ENCODE data around the gene ATP1A2.

The ATP1A2 gene

DNA sequence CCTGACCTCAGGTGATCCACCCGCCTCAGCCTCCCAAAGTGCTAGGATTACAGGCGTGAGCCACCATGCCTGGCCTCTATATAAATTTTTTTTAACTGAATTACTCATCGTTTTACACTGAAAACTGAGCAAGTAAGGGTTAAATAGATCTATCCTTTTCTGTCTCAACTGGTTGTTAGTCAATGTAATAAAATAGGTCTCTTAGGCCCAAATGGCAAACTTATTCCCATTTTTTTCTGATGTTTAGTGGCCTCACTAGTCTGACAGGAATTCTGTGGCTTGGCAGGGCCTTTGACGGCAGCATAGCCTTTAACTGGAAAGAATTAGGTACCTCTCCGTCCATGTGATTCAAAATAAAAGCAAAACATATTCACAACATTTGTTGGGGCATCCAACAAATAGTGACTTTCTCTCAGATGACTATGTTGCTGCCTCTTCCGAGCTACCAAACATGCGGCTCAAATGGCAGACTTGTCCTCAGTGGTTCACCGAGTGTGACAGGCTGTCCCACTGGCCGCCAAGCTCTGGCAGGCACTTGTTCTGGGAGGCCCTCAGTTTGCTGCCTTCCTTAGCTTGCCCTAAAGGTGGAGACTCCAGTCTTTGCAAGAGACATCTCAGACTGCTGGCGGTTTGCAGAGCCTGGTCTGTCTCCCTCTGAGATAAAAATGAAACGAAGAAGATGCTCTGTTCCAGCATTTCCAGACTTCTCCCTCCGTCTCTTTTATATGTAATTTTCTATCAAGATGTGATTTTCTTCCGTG is 53.2 kb downstream of the ATP1A2 start:
- TF ChIP-seq, protein P1, sequence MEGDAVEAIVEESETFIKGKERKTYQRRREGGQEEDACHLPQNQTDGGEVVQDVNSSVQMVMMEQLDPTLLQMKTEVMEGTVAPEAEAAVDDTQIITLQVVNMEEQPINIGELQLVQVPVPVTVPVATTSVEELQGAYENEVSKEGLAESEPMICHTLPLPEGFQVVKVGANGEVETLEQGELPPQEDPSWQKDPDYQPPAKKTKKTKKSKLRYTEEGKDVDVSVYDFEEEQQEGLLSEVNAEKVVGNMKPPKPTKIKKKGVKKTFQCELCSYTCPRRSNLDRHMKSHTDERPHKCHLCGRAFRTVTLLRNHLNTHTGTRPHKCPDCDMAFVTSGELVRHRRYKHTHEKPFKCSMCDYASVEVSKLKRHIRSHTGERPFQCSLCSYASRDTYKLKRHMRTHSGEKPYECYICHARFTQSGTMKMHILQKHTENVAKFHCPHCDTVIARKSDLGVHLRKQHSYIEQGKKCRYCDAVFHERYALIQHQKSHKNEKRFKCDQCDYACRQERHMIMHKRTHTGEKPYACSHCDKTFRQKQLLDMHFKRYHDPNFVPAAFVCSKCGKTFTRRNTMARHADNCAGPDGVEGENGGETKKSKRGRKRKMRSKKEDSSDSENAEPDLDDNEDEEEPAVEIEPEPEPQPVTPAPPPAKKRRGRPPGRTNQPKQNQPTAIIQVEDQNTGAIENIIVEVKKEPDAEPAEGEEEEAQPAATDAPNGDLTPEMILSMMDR (IDR thresholded peaks at IDR 0.05; ENCODE audit: insufficient read depth, low read length, missing control alignments) = no peak
- POLR2A ChIA-PET = no interaction called here
- no peak overlapping the region for H3K4me3 ChIP-seq (ENCODE audit: low read depth, low read length)
- DNase-seq (ENCODE audit: low read depth, low spot score) = no peak
- CTCF ChIA-PET = interaction anchor here (0.8 to 5.8 kb wide), 7 partner anchors 10 to 83 kb away, joined by 3 to 47 read pairs (median 7); partner anchors contain the start of gene CASQ1

GRCh38 chr1:160169553-160170399 is 54.2 kb downstream of the ATP1A2 start:
- ChIA-PET POLR2A (no interaction called here), CTCF (interaction anchor here (0.8 to 5.8 kb wide), 6 partner anchors 11 to 67 kb away, joined by 3 to 47 read pairs (median 3); partner anchors contain the start of gene CASQ1)
- TF ChIP-seq, protein P1 (IDR thresholded peaks at IDR 0.05; ENCODE audit: insufficient read depth, low read length, missing control alignments) = no peak
- H3K4me3 ChIP-seq (ENCODE audit: low read depth, low read length) = no peak overlapping the region
- no peak for DNase-seq (ENCODE audit: low read depth, low spot score)

DNA sequence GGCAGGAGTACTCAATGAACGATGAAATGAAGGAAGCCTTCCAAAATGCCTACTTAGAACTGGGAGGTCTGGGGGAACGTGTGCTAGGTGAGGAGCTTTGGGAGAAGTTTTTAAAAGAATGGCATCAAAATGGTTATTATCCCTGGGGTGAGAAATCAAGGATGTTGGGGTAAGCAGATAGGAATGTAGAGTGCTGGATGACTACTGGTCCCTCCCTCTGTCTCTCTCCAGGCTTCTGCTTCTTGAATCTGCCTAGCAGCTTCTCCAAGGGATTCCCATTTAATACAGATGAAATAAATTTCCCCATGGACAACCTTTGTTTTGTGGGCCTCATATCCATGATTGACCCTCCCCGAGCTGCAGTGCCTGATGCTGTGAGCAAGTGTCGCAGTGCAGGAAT is 55.8 kb downstream of the ATP1A2 start:
- no peak for DNase-seq (ENCODE audit: low read depth, low spot score)
- H3K4me3 ChIP-seq (ENCODE audit: low read depth, low read length) = no peak overlapping the region
- TF ChIP-seq, protein P1 (IDR thresholded peaks at IDR 0.05; ENCODE audit: insufficient read depth, low read length, missing control alignments) = no peak
- ChIA-PET CTCF (interaction anchor here (0.7 to 5.8 kb wide), 5 partner anchors 9 to 86 kb away, joined by 3 to 47 read pairs (median 5); partner anchors contain the start of gene CASQ1), POLR2A (no interaction called here)

GRCh38 chr1:160171980-160172379 is 56.4 kb downstream of the ATP1A2 start:
- no peak for DNase-seq (ENCODE audit: low read depth, low spot score)
- ChIA-PET POLR2A (no interaction called here), CTCF (interaction anchor here (0.7 to 5.8 kb wide), 5 partner anchors 10 to 87 kb away, joined by 3 to 47 read pairs (median 5); partner anchors contain the start of gene CASQ1)
- H3K4me3 ChIP-seq (ENCODE audit: low read depth, low read length) = no peak overlapping the region
- TF ChIP-seq, protein P1 (IDR thresholded peaks at IDR 0.05; ENCODE audit: insufficient read depth, low read length, missing control alignments) = no peak

DNA sequence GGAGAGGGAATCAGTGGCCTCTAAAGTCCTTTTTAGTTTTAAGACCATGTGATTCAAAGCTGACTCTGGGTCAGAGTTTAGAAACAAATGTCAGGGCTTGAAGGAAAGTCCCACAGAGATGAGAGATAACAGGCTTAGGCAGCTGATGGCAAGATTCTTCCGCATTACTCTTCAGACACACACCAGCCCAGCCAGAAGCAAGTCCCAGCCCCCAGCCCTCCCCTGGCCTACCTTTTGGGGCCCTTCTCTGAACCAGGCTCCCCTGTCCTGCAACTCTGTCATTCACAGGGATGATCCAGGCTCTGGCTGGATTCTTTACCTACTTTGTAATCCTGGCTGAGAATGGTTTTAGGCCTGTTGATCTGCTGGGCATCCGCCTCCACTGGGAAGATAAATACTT is 61.7 kb downstream of the ATP1A2 start:
- CTCF ChIA-PET = interaction anchor here (1.3 kb wide), 1 partner anchor 16 kb away, joined by 3 read pairs; no protein-coding TSS in a partner anchor
- TF ChIP-seq, protein P1 (IDR thresholded peaks at IDR 0.05; ENCODE audit: insufficient read depth, low read length, missing control alignments) = no peak

GRCh38 chr1:160177667-160178066 is 62.1 kb downstream of the ATP1A2 start:
- ChIA-PET POLR2A (no interaction called here), CTCF (interaction anchor here (1.3 kb wide), 1 partner anchor 15 kb away, joined by 3 read pairs; no protein-coding TSS in a partner anchor)
- TF ChIP-seq, protein P1 (IDR thresholded peaks at IDR 0.05; ENCODE audit: insufficient read depth, low read length, missing control alignments) = no peak

More for the DNA sequence above, 61.7 kb downstream of the ATP1A2 start:
- POLR2A ChIA-PET = no interaction called here
- H3K4me3 ChIP-seq (ENCODE audit: low read depth, low read length) = no peak overlapping the region
- no peak for DNase-seq (ENCODE audit: low read depth, low spot score)

More at GRCh38 chr1:160177667-160178066, 62.1 kb downstream of the ATP1A2 start:
- no peak for DNase-seq (ENCODE audit: low read depth, low spot score)
- no peak overlapping the region for H3K4me3 ChIP-seq (ENCODE audit: low read depth, low read length)

Measured in AG04449 (cell line).